GM12801 (cell line): ENCODE measurements around the gene CD9.

Experiments used
- CTCF ChIP-seq: IDR thresholded peaks from one replicate; pipeline ENCODE4 v1.5.1; 2011; ENCODE audit warnings: control low read depth; ENCODE audit not compliant: insufficient read length; ENCODE audit errors: extremely low read depth

Gene CD9

GRCh38 chr12:6207259-6207925 lies 7.2 kb downstream of the CD9 start:
- TF ChIP-seq CTCF, result no peak

- TF ChIP-seq CTCF, result no peak
Observed at GRCh38 chr12:6208130-6208529, 7.9 kb downstream of the CD9 start.

- no peak for TF ChIP-seq CTCF
Observed at GRCh38 chr12:6211421-6211869, 11.2 kb downstream of the CD9 start.

DNA sequence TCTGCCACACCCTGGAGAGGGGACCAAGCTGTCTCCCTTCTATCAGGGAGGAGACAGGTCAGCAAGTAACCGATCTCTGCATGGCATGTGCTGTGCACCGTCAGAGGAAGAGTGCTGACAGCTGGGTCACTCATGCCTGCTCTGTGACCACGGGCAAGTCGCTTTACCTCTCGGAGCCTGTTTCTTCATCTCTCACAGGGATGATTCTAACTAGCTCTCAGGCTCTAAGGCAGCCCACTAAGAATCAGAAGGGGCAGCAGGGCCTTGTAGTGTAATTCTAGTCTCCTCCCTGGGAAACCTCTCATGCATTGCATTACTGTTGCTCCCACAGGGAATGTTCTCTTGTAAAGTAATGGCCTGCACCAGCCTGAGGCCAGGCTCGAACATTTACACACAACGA lies 11.9 kb downstream of the CD9 start:
- no peak for TF ChIP-seq CTCF

DNA sequence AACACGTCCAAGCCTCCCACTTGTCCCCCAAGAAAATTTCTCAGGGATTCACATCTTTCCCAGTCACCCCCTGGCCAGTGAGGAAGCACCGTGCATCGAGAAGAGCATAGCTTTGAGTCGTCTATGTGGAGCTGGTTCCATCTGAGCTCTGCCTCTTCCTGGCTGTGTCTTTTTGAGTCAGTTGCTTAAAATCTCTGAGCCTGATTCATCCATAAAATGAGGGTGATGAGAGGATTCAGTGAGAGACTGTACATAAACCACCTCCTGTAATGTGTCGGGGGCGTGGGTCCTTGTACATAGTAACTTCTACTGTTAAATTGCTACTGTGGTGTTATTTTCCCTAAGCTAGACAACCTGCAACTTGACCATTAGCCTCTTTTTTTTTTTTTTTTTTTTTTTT lies 13.8 kb downstream of the CD9 start:
- no peak for TF ChIP-seq CTCF

GRCh38 chr12:6214633-6215032 lies 14.4 kb downstream of the CD9 start:
- no peak for TF ChIP-seq CTCF

GRCh38 chr12:6215120-6215807 lies 15.1 kb downstream of the CD9 start:
- no peak for TF ChIP-seq CTCF
